Keratinocyte (primary cell): ENCODE data around the gene HIVEP2. TPM values are rescaled to one million over a fixed set of nuclear protein-coding genes. Genes with fewer than 3 reads are reported as not detected.
A peak's percentile ranks its signal among the peaks of the same experiment; 100 is the strongest.

Source experiments
- DNase-seq: peaks from one replicate; pipeline ENCODE4 v3.0.0-alpha.2; 2011; ENCODE audit warnings: low read depth, missing footprints, low spot score
- FAIRE-seq: peaks from 2 replicates; lab custom pipeline; 2011; peaks lifted over from hg19 to GRCh38; lab: Jason Lieb, UNC
- H2AFZ ChIP-seq: 2 replicates; pipeline ENCODE4 v1.6.0; 2012; ENCODE audit warnings: low read length, control low read depth, inconsistent platforms; ENCODE audit not compliant: control insufficient read depth
- H3K27ac ChIP-seq: 2 replicates; pipeline ENCODE4 v1.5.1; 2011; ENCODE audit warnings: low read length; ENCODE audit not compliant: control insufficient read depth, insufficient read depth
- H3K27me3 ChIP-seq: 3 replicates; pipeline ENCODE4 v1.6.0; 2011; ENCODE audit warnings: low read length; ENCODE audit not compliant: control insufficient read depth, insufficient read depth; ENCODE audit errors: extremely low read depth
- H3K36me3 ChIP-seq, 2 experiments: 2 replicates in 1 of 2; 3 replicates in 1 of 2; pipeline ENCODE4 v1.5.1; 2011; ENCODE audit warnings: low read length in 2 of 2, mild to moderate bottlenecking in 1 of 2; ENCODE audit not compliant: control insufficient read depth in 2 of 2, insufficient read depth in 2 of 2; ENCODE audit errors: extremely low read depth in 1 of 2
- H3K4me1 ChIP-seq: 3 replicates; pipeline ENCODE4 v1.5.1; 2011; ENCODE audit warnings: low read length; ENCODE audit not compliant: control insufficient read depth, insufficient read depth; ENCODE audit errors: extremely low read depth
- H3K4me2 ChIP-seq: 3 replicates; pipeline ENCODE4 v1.6.0; 2011; ENCODE audit warnings: low read depth, low read length; ENCODE audit not compliant: control insufficient read depth, insufficient read depth; ENCODE audit errors: extremely low read depth
- H3K4me3 ChIP-seq, 3 experiments: fragments of 200-600 bp in 1 of 3; sonication (generic) in 1 of 3; 2 replicates in 2 of 3; 3 replicates in 1 of 3; pipeline ENCODE4 v1.5.1; 2011 to 2016; ENCODE audit warnings: low read length in 3 of 3, mild to moderate bottlenecking in 3 of 3, control low read depth in 2 of 3, inconsistent platforms in 1 of 3, low read depth in 1 of 3, mixed read lengths in 1 of 3, mixed run types in 1 of 3, moderate library complexity in 1 of 3; ENCODE audit not compliant: control insufficient read depth in 2 of 3, insufficient read depth in 2 of 3; ENCODE audit errors: extremely low read depth in 1 of 3
- H3K79me2 ChIP-seq: 2 replicates; pipeline ENCODE4 v1.6.0; 2012; ENCODE audit warnings: low read length; ENCODE audit not compliant: control insufficient read depth, insufficient read depth
- H3K9ac ChIP-seq: 3 replicates; pipeline ENCODE4 v1.6.0; 2011; ENCODE audit warnings: low read length; ENCODE audit not compliant: control insufficient read depth, insufficient read depth; ENCODE audit errors: extremely low read depth
- H3K9me1 ChIP-seq: 3 replicates; pipeline ENCODE4 v1.6.0; 2011; ENCODE audit warnings: low read length; ENCODE audit not compliant: control insufficient read depth, insufficient read depth; ENCODE audit errors: extremely low read depth
- H3K9me3 ChIP-seq: 2 replicates; pipeline ENCODE4 v1.5.1; 2012; ENCODE audit warnings: low read depth, low read length; ENCODE audit not compliant: control insufficient read depth
- H4K20me1 ChIP-seq: 3 replicates; pipeline ENCODE4 v1.6.0; 2011; ENCODE audit warnings: low read length; ENCODE audit not compliant: control insufficient read depth, insufficient read depth; ENCODE audit errors: extremely low read depth
- EZH2 ChIP-seq: IDR thresholded peaks from one replicate; pipeline ENCODE4 v1.6.1; 2012; ENCODE audit warnings: inconsistent platforms, mild to moderate bottlenecking, low read length, moderate library complexity
- dilution Hi-C: fragments of 300-500 bp; cut with MboI; formaldehyde crosslinking; loops from one replicate; pipeline ENCODE4 v1.7.0; 2020; ENCODE audit warnings: low sequenced_read_pairs; ENCODE audit not compliant: extremely low pct_ligation_motif_present
- polyA plus RNA-seq, 5 experiments: library from polyadenylated mRNA; depleted of rRNA in 3 of 5; stranded (reverse) in 3 of 5; stranded (forward) in 1 of 5; unstranded in 1 of 5; fragments of >200 nt; gene quantifications; 1 replicate in 1 of 5; 2 replicates in 3 of 5; 3 replicates in 1 of 5; pipeline versions ENCODE4 v1.2.1 to v1.2.3, GENCODE V29; 2011 to 2012; ENCODE audit warnings: missing spikeins in 2 of 5, low read depth in 1 of 5, low replicate concordance in 1 of 5
- TF ChIP-seq, protein P1 (sequence below), 3 experiments: IDR thresholded peaks in 1 of 3; conservative IDR thresholded peaks in 1 of 3; optimal IDR thresholded peaks in 1 of 3; 2 replicates in 2 of 3; 3 replicates in 1 of 3; pipeline versions ENCODE3 to v1.5.1; 2011; ENCODE audit warnings: low read length in 3 of 3, mild to moderate bottlenecking in 3 of 3, moderate library complexity in 2 of 3, control low read depth in 1 of 3, inconsistent platforms in 1 of 3; ENCODE audit not compliant: insufficient read depth in 2 of 3; ENCODE audit errors: extremely low read depth in 1 of 3

The HIVEP2 gene
- polyA plus RNA-seq, 1 donor (not counting 4 experiments of a cell fraction or from before 2014, with no cell fraction given), result 8.9 TPM

DNA sequence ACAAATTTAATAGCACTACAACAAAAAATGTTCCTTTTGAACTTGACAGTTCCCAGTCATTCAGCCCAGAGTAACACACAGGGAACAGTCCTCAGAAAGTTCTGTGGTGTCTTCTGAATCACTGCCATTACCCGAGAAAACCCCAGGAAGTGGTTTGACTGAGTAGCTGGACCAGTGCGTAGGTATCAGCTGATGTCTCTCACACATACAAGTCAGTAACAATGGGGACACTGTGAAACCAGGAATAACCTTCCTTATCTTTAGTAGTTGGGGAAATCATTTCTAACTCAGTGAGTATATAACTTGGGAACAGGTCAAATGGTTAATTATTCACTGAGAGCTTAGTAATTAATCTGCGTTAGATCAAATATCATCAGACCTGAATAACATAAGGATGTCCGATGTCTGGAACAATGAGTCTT is 73.1 kb downstream of the HIVEP2 start:
- Histone ChIP-seq H3K36me3 (no peaks in the 10 kb centered on the region), H3K4me3 (no peak overlapping the region), H3K9ac (peak overlapping the region; percentile 40), H3K4me2 (peak overlapping the region; percentile 59), H3K4me1 (peaks cover 26% of the 10 kb centered on the region), H2AFZ (no peak overlapping the region), H3K27ac (peak overlapping the region; percentile 69), H4K20me1 (no peaks in the 10 kb centered on the region), H3K27me3 (no peaks in the 10 kb centered on the region), H3K9me1 (peaks cover 2% of the 10 kb centered on the region), H3K79me2 (peaks cover 24% of the 10 kb centered on the region), H3K9me3 (no peaks in the 10 kb centered on the region)
- FAIRE-seq (peak; percentile 98), DNase-seq (no peak)
- dilution Hi-C loops, result no loop called here
- TF ChIP-seq EZH2, result no peak
- TF ChIP-seq, protein P1, sequence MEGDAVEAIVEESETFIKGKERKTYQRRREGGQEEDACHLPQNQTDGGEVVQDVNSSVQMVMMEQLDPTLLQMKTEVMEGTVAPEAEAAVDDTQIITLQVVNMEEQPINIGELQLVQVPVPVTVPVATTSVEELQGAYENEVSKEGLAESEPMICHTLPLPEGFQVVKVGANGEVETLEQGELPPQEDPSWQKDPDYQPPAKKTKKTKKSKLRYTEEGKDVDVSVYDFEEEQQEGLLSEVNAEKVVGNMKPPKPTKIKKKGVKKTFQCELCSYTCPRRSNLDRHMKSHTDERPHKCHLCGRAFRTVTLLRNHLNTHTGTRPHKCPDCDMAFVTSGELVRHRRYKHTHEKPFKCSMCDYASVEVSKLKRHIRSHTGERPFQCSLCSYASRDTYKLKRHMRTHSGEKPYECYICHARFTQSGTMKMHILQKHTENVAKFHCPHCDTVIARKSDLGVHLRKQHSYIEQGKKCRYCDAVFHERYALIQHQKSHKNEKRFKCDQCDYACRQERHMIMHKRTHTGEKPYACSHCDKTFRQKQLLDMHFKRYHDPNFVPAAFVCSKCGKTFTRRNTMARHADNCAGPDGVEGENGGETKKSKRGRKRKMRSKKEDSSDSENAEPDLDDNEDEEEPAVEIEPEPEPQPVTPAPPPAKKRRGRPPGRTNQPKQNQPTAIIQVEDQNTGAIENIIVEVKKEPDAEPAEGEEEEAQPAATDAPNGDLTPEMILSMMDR (optimal IDR thresholded peaks at IDR 0.05 in 1 of 3, IDR thresholded peaks at IDR 0.05 in 1 of 3, conservative IDR thresholded peaks at IDR 0.05 in 1 of 3; ENCODE audit: extremely low read depth in 1 of 3, insufficient read depth in 2 of 3, low read length in 3 of 3), result no peak

DNA sequence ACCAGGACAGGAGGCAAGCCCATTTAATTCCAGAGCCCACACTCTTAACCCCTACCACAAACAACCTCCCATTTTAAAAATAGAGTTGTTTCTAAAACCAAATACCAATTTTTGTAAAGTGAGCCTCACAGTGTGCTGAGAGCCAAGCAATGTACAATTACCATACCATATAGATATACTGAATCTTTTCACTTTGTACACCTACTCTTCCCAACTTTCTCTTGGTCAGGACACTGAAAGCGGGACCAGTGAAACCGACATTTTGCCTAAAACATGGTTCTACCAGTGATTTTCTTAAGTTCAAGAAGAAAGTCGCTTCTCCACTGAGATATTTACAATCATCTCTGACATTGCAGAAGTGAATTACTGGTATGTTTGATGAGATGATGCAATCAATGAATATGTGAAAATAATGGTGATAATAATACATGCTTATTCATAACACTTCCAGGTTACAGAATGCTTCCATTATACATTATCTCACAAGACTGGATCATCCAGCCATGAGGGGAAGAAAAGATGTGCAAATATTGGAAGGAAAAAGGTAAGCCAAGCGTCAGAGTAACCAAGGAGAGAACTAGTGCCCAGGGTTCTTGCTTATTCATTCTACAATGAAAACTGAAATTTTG is 74.1 kb downstream of the HIVEP2 start:
- H3K9me3 ChIP-seq, result no peaks in the 10 kb centered on the region
- peaks cover 24% of the 10 kb centered on the region for H3K79me2 ChIP-seq
- H3K27ac ChIP-seq, result no peak overlapping the region
- peaks cover 2% of the 10 kb centered on the region for H3K9me1 ChIP-seq
- H3K4me1 ChIP-seq, result peaks cover 26% of the 10 kb centered on the region
- FAIRE-seq, result no peak
- dilution Hi-C loops, result no loop called here
- no peak overlapping the region for H2AFZ ChIP-seq
- H4K20me1 ChIP-seq, result no peaks in the 10 kb centered on the region
- H3K27me3 ChIP-seq, result no peaks in the 10 kb centered on the region
- no peak overlapping the region for H3K4me3 ChIP-seq
- no peak for TF ChIP-seq EZH2
- TF ChIP-seq, protein P1 (optimal IDR thresholded peaks at IDR 0.05 in 1 of 3, IDR thresholded peaks at IDR 0.05 in 1 of 3, conservative IDR thresholded peaks at IDR 0.05 in 1 of 3; ENCODE audit: extremely low read depth in 1 of 3, insufficient read depth in 2 of 3, low read length in 3 of 3), result no peak
- no peaks in the 10 kb centered on the region for H3K36me3 ChIP-seq
- no peak overlapping the region for H3K4me2 ChIP-seq
- DNase-seq, result no peak
- H3K9ac ChIP-seq, result no peak overlapping the region
